ENCODE results near the gene GNA12.

GRCh38 chr7:2817456-2817855 lies 26.7 kb downstream of the GNA12 start:
- TF ChIP-seq, protein P1, sequence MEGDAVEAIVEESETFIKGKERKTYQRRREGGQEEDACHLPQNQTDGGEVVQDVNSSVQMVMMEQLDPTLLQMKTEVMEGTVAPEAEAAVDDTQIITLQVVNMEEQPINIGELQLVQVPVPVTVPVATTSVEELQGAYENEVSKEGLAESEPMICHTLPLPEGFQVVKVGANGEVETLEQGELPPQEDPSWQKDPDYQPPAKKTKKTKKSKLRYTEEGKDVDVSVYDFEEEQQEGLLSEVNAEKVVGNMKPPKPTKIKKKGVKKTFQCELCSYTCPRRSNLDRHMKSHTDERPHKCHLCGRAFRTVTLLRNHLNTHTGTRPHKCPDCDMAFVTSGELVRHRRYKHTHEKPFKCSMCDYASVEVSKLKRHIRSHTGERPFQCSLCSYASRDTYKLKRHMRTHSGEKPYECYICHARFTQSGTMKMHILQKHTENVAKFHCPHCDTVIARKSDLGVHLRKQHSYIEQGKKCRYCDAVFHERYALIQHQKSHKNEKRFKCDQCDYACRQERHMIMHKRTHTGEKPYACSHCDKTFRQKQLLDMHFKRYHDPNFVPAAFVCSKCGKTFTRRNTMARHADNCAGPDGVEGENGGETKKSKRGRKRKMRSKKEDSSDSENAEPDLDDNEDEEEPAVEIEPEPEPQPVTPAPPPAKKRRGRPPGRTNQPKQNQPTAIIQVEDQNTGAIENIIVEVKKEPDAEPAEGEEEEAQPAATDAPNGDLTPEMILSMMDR (IDR thresholded peaks at IDR 0.05) = no peak
- no peak for TF ChIP-seq POLR2A (IDR thresholded peaks at IDR 0.05)

Measured in adrenal gland (tissue), 5 donors.